HCT116 (cell line): ENCODE data around the gene PROSER2. TPM values are rescaled to one million over a fixed set of nuclear protein-coding genes. Genes with fewer than 3 reads are reported as not detected.

ENCODE experiments used
- ATAC-seq: fragments of 200-7000 bp; cut with Tn5 transposase; 2 replicates; pipeline ENCODE4 v1.9.1; 2020; ENCODE audit warnings: mild to moderate bottlenecking, moderate library complexity
- BruUV-seq: library from RNA; stranded (reverse); fragments of 400-500 nt; replicated peaks from 2 replicates; lab custom pipeline; 2021; lab: Mats Ljungman, UMichigan
- CTCF ChIA-PET: fragments of 300-600 bp; sonication (Branson Sonifier 250); formaldehyde crosslinking; loops from one replicate; lab custom pipeline; 2021; ENCODE audit warnings: antibody characterized with exemption; lab: Charles Lee
- POLR2A ChIA-PET: fragments of 300-600, 350-600 bp; sonication (Branson Sonifier 250); formaldehyde crosslinking; loops from one replicate; lab custom pipeline; 2021; ENCODE audit warnings: antibody characterized with exemption; lab: Charles Lee
- RAD21 ChIA-PET, 2 experiments: fragments of 300-600 bp; sonication (Branson Sonifier 250); formaldehyde crosslinking; loops; one replicate each; lab custom pipeline; 2023; ENCODE audit warnings: low total read pairs in 2 of 2; ENCODE audit not compliant: uncharacterized antibody in 2 of 2, unreplicated experiment in 2 of 2, low non-redundant PET in 1 of 2; lab: Charles Lee
- DNase-seq: peaks from one replicate; pipeline ENCODE4 v3.0.0-alpha.2; 2010; ENCODE audit warnings: low read depth, low spot score
- H2AFZ ChIP-seq: fragments of 200-600 bp; shearing (Covaris generic), sonication (generic); 2 replicates; pipeline ENCODE4 v1.6.1; 2017; ENCODE audit warnings: low read depth, mixed run types, mixed read lengths, antibody characterized with exemption, low read length; ENCODE audit not compliant: poor library complexity, severe bottlenecking
- H3K27ac ChIP-seq: 2 replicates; pipeline ENCODE4 v1.5.1; 2012; ENCODE audit warnings: low read depth, low read length
- H3K27me3 ChIP-seq: fragments of 200-600 bp; sonication (generic); 2 replicates; pipeline ENCODE4 v1.6.1; 2016; ENCODE audit warnings: mixed run types, low read length, mixed read lengths; ENCODE audit not compliant: insufficient read depth
- H3K36me3 ChIP-seq, 2 experiments: fragments of 200-500 bp in 1 of 2; fragments of 200-600 bp in 1 of 2; sonication (Bioruptor generic) in 1 of 2; sonication (generic) in 1 of 2; 2 replicates each; pipeline versions ENCODE4 v1.5.1 to v1.6.1; 2014 to 2016; ENCODE audit warnings: low read length in 2 of 2, inconsistent platforms in 1 of 2, mixed read lengths in 1 of 2, mixed run types in 1 of 2; ENCODE audit not compliant: insufficient read depth in 2 of 2, control insufficient read depth in 1 of 2
- H3K4me1 ChIP-seq, 2 experiments: fragments of 200-600 bp in 1 of 2; sonication (generic) in 1 of 2; 2 replicates each; pipeline versions ENCODE4 v1.5.1 to v1.6.1; 2012 to 2017; ENCODE audit warnings: low read length in 2 of 2, inconsistent platforms in 1 of 2, mild to moderate bottlenecking in 1 of 2, mixed read lengths in 1 of 2, mixed run types in 1 of 2, moderate library complexity in 1 of 2; ENCODE audit not compliant: insufficient read depth in 2 of 2, control insufficient read depth in 1 of 2
- H3K4me2 ChIP-seq: fragments of 200-600 bp; sonication (generic); 2 replicates; pipeline ENCODE4 v1.6.1; 2017; ENCODE audit warnings: mixed run types, low read length, mixed read lengths
- H3K4me3 ChIP-seq, 2 experiments: fragments of 200-600 bp in 1 of 2; sonication (generic) in 1 of 2; replicated peaks in 1 of 2; 2 replicates each; pipeline ENCODE4 v1.5.1; 2011 to 2016; ENCODE audit warnings: low read length in 2 of 2, control low read depth in 1 of 2, low read depth in 1 of 2, mild to moderate bottlenecking in 1 of 2, mixed read lengths in 1 of 2, mixed run types in 1 of 2
- H3K79me2 ChIP-seq: fragments of 200-600 bp; sonication (generic); 2 replicates; pipeline ENCODE4 v1.6.1; 2017; ENCODE audit warnings: mild to moderate bottlenecking, mixed run types, low read length, moderate library complexity, mixed read lengths; ENCODE audit not compliant: insufficient read depth
- H3K9ac ChIP-seq: fragments of 200-600 bp; sonication (generic); 2 replicates; pipeline ENCODE4 v1.6.1; 2016; ENCODE audit warnings: low read length, mixed read lengths
- H3K9me2 ChIP-seq: fragments of 200-600 bp; sonication (generic), shearing (Covaris generic); 2 replicates; pipeline ENCODE4 v1.6.1; 2017; ENCODE audit warnings: mixed run types, mild to moderate bottlenecking, moderate library complexity; ENCODE audit not compliant: insufficient read depth
- H3K9me3 ChIP-seq, 2 experiments: fragments of 200-500 bp in 1 of 2; fragments of 200-600 bp in 1 of 2; sonication (Bioruptor generic) in 1 of 2; sonication (generic) in 1 of 2; 2 replicates each; pipeline ENCODE4 v1.6.1; 2014 to 2017; ENCODE audit warnings: low read length in 2 of 2, mixed read lengths in 2 of 2, inconsistent platforms in 1 of 2, low read depth in 1 of 2, mild to moderate bottlenecking in 1 of 2, mixed run types in 1 of 2, moderate library complexity in 1 of 2; ENCODE audit not compliant: control insufficient read depth in 1 of 2, insufficient read depth in 1 of 2
- H4K20me1 ChIP-seq: fragments of 200-600 bp; sonication (generic), shearing (Covaris generic); 2 replicates; pipeline ENCODE4 v1.6.1; 2017; ENCODE audit warnings: mixed run types, mild to moderate bottlenecking, moderate library complexity; ENCODE audit not compliant: insufficient read depth
- CBX3 ChIP-seq: IDR thresholded peaks from 2 replicates; pipeline ENCODE4 v1.6.1; 2012; ENCODE audit warnings: low read depth
- CEBPB ChIP-seq: IDR thresholded peaks from 2 replicates; pipeline ENCODE4 v1.6.1; 2012; ENCODE audit warnings: low read depth
- EGR1 ChIP-seq: IDR thresholded peaks from 2 replicates; pipeline ENCODE4 v1.6.1; 2012; ENCODE audit warnings: low read depth
- EZH2 ChIP-seq: fragments of 200-600 bp; sonication (generic); IDR thresholded peaks from 2 replicates; pipeline ENCODE4 v1.6.1; 2017; ENCODE audit warnings: antibody characterized with exemption, mixed run types
- EZH2phosphoT487 ChIP-seq: fragments of 200-600 bp; IDR thresholded peaks from 2 replicates; pipeline ENCODE4 v1.6.1; 2018; ENCODE audit warnings: antibody characterized with exemption, borderline replicate concordance
- FOSL1 ChIP-seq: IDR thresholded peaks from 2 replicates; pipeline ENCODE4 v1.6.1; 2012; ENCODE audit warnings: low read depth
- JUND ChIP-seq: IDR thresholded peaks from 2 replicates; pipeline ENCODE4 v1.6.1; 2012
- MAX ChIP-seq: IDR thresholded peaks from 2 replicates; pipeline ENCODE4 v1.6.1; 2012
- POLR2A ChIP-seq: IDR thresholded peaks from 2 replicates; pipeline ENCODE4 v1.7.0; 2011; ENCODE audit warnings: borderline replicate concordance; ENCODE audit not compliant: insufficient read depth, insufficient read length; ENCODE audit errors: extremely low read depth
- RAD21 ChIP-seq: IDR thresholded peaks from 2 replicates; pipeline ENCODE4 v1.6.1; 2012; ENCODE audit warnings: low read depth, mild to moderate bottlenecking
- REST ChIP-seq: IDR thresholded peaks from 2 replicates; pipeline ENCODE4 v1.6.1; 2012; ENCODE audit warnings: low read depth
- SIN3A ChIP-seq: IDR thresholded peaks from 2 replicates; pipeline ENCODE4 v1.6.1; 2012; ENCODE audit warnings: low read depth
- SP1 ChIP-seq: IDR thresholded peaks from 2 replicates; pipeline ENCODE4 v1.6.1; 2012; ENCODE audit warnings: low read depth
- SRF ChIP-seq: IDR thresholded peaks from 2 replicates; pipeline ENCODE4 v1.6.1; 2012; ENCODE audit warnings: low read depth
- TCF7L2 ChIP-seq: IDR thresholded peaks from 2 replicates; pipeline ENCODE4 v1.7.0; 2011; ENCODE audit warnings: borderline replicate concordance, inconsistent platforms; ENCODE audit not compliant: insufficient read depth, insufficient read length; ENCODE audit errors: extremely low read depth
- ZNF274 ChIP-seq: fragments of 200-500 bp; sonication (Bioruptor generic); IDR thresholded peaks from 2 replicates; pipeline ENCODE4 v1.6.1; 2014; ENCODE audit warnings: mild to moderate bottlenecking, low read depth, low read length, inconsistent platforms
- intact Hi-C: fragments of 100-400 bp; cut with micrococcal nuclease; formaldehyde crosslinking; loops from 2 replicates; pipeline ENCODE4 v1.10.0; 2022
- total RNA-seq: library from RNA; stranded (reverse); gene quantifications from one replicate; pipeline ENCODE4 v1.2.1, GENCODE V29; 2021; ENCODE audit not compliant: unreplicated experiment
- TF ChIP-seq, protein P1 (sequence below): IDR thresholded peaks from 2 replicates; pipeline ENCODE4 v1.6.1; 2011; ENCODE audit warnings: mild to moderate bottlenecking, low read length, moderate library complexity; ENCODE audit not compliant: insufficient replicate concordance; ENCODE audit errors: extremely low read depth
- TF ChIP-seq, protein P2 (sequence below): IDR thresholded peaks from 2 replicates; pipeline ENCODE4 v1.6.1; 2012
- TF ChIP-seq, protein P3 (sequence below), 3 experiments: fragments of 200-600 bp in 1 of 3; sonication (generic) in 1 of 3; IDR thresholded peaks in 2 of 3; conservative IDR thresholded peaks in 1 of 3; 2 replicates each; pipeline ENCODE4 v1.5.1; 2012 to 2017; ENCODE audit warnings: low read depth in 2 of 3, low read length in 2 of 3, antibody characterized with exemption in 1 of 3, borderline replicate concordance in 1 of 3, control low read depth in 1 of 3, mild to moderate bottlenecking in 1 of 3, mixed read lengths in 1 of 3, mixed run types in 1 of 3, moderate library complexity in 1 of 3; ENCODE audit not compliant: insufficient read depth in 1 of 3

Gene PROSER2
- total RNA-seq, 1 experiment from 2014 or later, result 46.2 TPM

DNA sequence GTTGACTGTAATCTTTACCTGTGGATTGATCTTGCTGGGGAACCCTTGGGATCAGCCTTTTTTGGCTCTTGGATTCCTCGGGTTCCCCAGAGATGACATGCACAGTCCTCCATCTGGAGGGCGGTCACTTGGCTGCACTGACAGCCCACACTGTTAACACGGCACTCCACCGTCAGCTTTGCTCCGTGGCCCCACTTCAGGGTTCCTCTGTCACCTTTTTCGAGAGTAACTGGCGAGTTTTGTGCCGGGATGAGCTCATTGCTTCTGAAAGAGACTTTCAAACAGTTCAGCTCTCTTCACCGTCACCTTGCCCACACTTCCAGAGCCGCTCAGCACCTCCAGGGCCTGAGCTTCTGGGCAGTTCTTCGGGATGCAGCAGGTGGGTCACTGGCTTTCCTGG is 42.4 kb downstream of the PROSER2 start:
- Histone ChIP-seq H3K9me2 (no peaks in the 10 kb centered on the region), H3K9ac (no peak overlapping the region), H3K4me2 (no peak overlapping the region), H3K4me1 (no peaks in the 10 kb centered on the region), H3K4me3 (no peak overlapping the region), H2AFZ (no peak overlapping the region), H3K9me3 (no peaks in the 10 kb centered on the region), H3K79me2 (peaks cover 65% of the 10 kb centered on the region), H4K20me1 (no peaks in the 10 kb centered on the region), H3K36me3 (peaks cover 6 to 57% of the 10 kb centered on the region in 2 experiments; a peak in 2 of 4 replicates), H3K27ac (no peak overlapping the region), H3K27me3 (no peaks in the 10 kb centered on the region)
- intact Hi-C loops, result no loop called here
- no peak for DNase-seq
- CTCF ChIA-PET, result no interaction called here
- no TSS peak for BruUV-seq
- RAD21 ChIA-PET, result no interaction called here
- TF ChIP-seq FOSL1 (no peak), ZNF274 (no peak), CBX3 (no peak), EZH2phosphoT487 (no peak), EZH2 (no peak), SIN3A (no peak), SRF (no peak), CEBPB (no peak), TCF7L2 (no peak), SP1 (no peak), EGR1 (no peak), REST (no peak), JUND (no peak), RAD21 (no peak), MAX (no peak), POLR2A (no peak)
- TF ChIP-seq, protein P1, sequence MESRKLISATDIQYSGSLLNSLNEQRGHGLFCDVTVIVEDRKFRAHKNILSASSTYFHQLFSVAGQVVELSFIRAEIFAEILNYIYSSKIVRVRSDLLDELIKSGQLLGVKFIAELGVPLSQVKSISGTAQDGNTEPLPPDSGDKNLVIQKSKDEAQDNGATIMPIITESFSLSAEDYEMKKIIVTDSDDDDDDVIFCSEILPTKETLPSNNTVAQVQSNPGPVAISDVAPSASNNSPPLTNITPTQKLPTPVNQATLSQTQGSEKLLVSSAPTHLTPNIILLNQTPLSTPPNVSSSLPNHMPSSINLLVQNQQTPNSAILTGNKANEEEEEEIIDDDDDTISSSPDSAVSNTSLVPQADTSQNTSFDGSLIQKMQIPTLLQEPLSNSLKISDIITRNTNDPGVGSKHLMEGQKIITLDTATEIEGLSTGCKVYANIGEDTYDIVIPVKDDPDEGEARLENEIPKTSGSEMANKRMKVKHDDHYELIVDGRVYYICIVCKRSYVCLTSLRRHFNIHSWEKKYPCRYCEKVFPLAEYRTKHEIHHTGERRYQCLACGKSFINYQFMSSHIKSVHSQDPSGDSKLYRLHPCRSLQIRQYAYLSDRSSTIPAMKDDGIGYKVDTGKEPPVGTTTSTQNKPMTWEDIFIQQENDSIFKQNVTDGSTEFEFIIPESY, result no peak
- TF ChIP-seq, protein P2, sequence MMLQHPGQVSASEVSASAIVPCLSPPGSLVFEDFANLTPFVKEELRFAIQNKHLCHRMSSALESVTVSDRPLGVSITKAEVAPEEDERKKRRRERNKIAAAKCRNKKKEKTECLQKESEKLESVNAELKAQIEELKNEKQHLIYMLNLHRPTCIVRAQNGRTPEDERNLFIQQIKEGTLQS, result no peak
- TF ChIP-seq, protein P3, sequence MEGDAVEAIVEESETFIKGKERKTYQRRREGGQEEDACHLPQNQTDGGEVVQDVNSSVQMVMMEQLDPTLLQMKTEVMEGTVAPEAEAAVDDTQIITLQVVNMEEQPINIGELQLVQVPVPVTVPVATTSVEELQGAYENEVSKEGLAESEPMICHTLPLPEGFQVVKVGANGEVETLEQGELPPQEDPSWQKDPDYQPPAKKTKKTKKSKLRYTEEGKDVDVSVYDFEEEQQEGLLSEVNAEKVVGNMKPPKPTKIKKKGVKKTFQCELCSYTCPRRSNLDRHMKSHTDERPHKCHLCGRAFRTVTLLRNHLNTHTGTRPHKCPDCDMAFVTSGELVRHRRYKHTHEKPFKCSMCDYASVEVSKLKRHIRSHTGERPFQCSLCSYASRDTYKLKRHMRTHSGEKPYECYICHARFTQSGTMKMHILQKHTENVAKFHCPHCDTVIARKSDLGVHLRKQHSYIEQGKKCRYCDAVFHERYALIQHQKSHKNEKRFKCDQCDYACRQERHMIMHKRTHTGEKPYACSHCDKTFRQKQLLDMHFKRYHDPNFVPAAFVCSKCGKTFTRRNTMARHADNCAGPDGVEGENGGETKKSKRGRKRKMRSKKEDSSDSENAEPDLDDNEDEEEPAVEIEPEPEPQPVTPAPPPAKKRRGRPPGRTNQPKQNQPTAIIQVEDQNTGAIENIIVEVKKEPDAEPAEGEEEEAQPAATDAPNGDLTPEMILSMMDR (IDR thresholded peaks at IDR 0.05 in 2 of 3, conservative IDR thresholded peaks at IDR 0.05 in 1 of 3; ENCODE audit: borderline replicate concordance in 1 of 3, insufficient read depth in 1 of 3, low read depth in 2 of 3, low read length in 2 of 3), result no peak
- POLR2A ChIA-PET, result no interaction called here
- ATAC-seq, result no peak
